Measurements from ENCODE around the gene LCORL.
"Not testable (repeated sequence)": the region's sequence is repeated elsewhere in the genome, so short reads cannot be mapped to it uniquely, and the experiment has no call there.

LCORL gene

DNA sequence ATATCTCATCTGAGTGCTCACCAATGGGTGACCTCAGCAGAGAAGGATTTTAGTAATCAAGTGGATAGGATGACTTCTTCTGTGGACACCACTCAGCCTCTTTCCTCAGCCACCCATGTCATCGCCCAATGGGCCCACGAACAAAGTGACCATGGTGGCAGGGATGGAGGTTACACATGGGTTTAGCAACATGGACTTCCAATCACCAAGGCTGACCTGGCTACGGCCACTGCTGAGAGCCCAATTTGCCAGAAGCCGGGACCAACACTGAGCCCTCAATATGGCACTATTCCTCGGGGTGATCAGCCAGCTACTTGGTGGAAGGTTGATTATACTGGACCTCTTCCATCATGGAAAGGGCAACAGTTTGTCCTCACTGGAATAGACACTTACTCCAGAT is 97.4 kb downstream of the LCORL start:
- no peak for DNase-seq

DNA sequence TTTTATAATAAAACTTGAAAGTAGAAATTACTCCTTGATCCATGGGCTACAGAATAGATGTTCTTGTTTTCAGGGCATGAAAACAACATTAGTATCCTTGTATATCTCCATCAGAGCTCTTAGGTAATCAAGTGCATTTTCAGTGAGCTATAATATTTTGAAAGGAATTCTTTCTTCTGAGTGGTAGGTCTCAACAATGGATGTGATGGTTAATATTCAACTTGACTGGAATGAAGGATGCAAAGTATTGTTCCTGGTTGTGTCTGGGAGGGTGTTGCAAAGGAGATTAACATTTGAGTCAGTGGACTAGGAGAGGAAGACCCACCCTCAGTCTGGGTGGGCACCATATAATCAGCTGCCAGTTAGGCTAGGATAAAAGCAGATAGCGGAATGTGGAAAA is 100.1 kb downstream of the LCORL start:
- no peak for DNase-seq

DNA sequence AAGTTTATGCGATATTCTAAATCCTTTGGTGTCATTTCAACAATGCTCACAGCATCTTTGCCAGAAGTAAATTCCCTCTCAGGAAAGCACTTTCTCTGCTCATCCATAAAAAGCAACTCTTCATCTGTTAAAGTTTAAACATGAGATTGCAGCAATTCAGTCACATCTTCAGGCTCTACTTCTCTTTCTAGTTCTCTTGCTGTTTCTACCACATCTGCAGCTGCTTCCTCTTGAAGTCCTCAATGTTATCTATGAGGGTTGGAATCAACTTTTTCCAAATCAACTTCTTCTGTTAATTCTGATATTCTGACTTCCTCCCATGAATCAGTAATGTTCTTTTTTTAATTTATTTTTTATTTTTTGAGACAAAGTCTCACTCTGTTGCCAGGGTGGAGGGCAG is 100.9 kb downstream of the LCORL start:
- DNase-seq: no peak

DNA sequence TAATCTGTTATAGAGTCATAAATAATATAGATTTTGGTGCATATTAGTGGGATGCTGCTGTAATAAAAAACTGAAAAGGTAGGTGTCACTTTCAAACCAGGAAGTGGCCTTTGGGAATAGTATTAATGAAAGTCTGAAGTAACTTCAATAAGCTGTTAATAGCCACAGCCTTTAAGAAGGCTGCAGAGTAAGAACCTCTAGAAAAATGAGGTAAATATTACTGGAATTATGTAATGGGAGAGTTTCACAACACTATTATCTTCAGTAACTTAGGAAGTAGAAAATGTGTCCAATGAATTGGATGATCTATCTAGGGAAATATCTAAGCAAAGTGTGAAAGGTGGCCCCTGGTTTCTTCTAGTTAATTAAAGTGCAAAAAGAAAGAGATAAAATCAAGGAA is 106.1 kb downstream of the LCORL start:
- DNase-seq: no peak

DNA sequence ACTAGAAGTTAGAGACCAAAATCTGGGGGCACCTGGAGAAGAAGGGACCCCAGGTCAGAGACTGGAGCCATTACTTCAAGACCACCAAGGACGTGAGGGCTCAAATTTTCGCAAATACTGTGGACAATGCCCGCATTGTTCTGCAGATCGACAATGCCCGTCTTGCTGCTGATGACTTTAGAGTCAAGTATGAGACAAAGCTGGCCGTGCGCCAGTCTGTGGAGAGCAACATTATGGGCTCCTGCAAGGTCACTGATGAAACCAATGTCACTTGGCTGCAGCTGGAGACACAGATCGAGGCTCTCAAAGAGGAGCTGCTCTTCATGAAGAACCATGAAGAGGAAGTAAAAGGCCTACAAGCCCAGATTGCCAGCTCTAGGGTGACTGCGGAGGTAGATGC is 109.5 kb downstream of the LCORL start:
- no peak for DNase-seq

DNA sequence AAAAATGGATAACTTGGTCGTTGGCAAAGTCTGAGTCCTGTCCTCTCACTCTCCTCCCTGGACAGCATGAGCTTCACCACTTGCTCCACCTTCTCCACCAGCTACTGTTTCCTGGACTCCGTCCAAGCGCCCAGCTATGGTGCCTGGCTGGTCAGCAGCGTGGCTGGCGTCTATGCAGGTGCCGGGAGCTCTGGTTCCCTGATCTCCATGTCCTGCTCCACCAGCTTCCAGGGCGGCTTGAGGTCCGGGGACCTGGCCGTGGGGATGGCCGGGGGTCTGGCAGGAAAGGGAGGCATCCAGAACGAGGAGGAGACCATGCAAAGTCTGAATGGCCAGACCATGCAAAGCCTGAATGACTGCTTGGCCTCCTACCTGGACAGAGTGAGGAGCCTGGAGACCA is 109.9 kb downstream of the LCORL start:
- no peak for DNase-seq

DNA sequence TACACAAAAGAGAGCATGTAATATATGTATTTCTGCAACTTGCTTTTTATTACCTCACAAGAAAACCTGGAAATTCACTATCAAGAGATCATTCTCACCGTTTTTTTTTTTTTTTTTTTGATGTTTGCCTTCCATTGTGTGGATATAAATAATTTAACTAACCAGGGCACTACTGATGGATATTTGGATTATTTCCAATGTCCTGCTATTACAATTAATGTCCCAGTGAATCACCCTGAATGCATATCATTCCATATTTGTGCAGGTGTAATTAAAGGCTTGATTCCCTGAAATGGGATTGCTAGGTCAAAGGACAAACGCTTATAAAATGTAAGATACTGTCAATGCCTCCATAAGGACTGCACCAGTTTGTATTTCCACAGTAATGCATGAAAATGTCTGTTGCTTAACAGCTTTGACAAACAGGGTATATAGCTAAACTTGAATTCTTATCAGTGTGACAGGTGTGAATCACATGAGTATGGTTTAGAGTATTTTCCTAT is 123.0 kb downstream of the LCORL start:
- DNase-seq: no peak

DNA sequence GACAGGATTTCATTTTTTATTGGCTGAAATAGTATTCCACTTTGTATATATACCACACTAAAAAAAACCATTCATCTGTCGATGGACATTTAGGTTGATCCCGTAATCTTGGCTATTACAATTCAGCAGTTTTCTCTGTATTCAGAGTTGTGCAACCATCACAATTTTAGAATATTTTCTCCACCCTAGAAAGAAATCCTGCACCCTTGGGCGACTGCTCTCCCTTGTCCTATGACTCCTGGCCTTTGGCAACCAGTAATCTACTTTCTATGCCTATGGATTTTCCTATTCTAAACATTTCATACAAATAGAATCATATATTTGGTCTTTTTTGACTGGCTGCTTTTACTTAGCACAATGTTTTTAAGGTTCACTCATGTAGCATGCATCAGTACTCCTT is 126.1 kb downstream of the LCORL start:
- no peak for DNase-seq

DNA sequence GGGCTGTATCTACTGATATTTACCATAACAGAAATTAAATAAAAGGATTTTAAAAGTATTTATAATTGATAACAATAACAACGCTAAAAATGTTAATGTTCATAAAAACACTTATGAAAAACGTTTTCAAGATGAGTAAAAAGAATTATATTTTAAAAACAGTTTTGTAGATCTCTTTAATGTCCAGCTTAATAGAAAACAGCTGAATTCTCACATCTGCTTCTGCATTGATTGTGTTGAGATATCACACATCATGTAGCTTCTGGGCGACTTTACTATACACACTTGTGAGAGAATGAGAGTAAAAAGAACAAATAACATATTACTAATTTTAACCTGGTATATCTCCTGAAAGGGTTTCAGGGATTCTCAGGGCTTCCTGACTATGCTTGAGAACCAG is 127.1 kb downstream of the LCORL start:
- DNase-seq: no peak

DNA sequence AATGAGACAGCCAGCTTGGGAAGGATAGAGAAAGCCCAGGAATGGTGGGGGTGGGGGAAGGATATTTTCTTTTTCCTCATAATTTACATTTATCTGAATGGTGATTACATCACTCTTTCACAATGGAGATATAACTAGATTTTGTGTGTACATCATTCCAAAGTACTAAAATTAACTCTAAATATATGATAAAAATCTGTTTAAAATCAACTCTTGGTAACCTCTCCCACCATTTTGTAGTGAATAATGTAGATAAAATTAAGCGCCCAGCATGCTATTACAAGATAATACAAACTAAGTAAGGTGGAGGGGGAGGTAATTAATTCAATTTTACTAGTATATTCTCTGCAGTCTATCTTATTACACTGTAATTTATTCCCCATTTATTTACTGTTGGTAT is 131.9 kb downstream of the LCORL start:
- DNase-seq: no peak

DNA sequence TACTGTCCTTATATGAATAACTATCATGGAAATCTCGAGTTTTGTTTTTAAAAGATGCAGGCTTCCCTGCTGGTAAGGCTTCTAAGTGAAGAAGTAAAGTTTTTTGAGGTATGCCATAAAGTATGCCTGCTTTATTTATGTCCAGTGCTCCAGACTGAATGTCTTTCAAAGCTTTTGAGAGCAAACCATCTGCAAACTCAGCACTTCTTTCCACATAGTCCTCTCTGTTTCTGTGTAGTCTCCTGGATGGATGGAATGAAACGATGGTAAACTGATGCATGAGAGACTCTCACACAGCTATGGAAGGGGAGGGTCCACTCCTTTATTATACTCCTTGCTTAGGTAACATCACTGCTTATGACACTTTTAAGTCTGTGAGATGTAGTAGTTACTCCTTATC is 137.0 kb downstream of the LCORL start:
- DNase-seq: no peak

DNA sequence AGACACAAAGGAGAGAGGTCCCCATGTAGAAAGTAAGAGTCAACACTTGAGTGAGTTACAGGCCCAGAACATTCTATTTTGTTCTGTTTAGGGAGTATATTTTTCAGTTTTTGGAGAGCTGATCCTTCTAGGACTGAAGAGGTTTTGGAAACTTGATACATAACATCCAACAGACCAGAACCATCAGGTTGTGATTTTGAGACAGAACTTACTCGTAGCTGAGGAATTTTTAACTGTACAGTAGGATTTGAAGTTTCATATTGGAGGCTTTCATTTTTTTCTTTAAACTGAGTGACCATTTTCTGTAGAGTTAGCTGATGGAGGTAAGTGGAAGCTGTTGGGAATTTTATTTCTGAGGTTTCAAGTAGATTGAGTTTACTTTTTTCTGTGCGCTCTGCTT is 137.5 kb downstream of the LCORL start:
- DNase-seq: peak; percentile 28

DNA sequence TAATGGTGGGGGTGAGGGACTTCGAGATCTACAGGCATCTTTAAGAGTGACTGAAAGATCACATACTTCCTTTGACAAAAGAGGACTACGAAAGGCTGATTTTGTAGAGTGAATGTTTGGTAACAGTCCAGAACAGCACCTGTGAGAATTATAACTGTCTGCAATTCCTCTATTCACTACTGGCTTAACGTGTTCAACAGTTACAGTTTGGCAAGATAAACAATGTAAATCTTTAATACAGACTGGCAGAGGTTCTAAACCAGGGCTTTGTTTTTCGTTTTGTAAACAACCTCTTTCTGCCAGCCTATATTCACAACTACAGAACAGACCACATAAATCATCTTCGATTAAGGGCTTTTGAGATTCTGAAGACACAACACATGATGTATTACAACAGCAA is 143.9 kb downstream of the LCORL start:
- DNase-seq: no peak

DNA sequence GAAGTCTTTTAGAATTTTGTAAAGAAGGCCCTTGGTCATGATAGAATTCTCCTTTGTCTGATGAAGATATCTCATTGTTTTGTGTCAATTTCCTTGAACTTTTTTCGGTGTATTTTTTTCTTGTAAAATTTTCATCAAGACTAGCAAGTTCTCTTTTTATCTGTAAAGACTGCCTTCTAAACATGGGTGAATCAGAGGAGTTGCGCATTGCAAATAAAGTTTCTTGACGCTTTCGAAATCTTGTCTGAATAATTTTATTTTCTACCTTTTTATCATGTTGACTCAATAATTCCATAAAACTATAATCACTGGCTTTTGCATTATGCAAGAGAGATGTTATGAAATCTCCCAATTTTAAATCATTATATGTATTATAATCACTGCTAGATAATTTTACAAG is 144.6 kb downstream of the LCORL start:
- no peak for DNase-seq

DNA sequence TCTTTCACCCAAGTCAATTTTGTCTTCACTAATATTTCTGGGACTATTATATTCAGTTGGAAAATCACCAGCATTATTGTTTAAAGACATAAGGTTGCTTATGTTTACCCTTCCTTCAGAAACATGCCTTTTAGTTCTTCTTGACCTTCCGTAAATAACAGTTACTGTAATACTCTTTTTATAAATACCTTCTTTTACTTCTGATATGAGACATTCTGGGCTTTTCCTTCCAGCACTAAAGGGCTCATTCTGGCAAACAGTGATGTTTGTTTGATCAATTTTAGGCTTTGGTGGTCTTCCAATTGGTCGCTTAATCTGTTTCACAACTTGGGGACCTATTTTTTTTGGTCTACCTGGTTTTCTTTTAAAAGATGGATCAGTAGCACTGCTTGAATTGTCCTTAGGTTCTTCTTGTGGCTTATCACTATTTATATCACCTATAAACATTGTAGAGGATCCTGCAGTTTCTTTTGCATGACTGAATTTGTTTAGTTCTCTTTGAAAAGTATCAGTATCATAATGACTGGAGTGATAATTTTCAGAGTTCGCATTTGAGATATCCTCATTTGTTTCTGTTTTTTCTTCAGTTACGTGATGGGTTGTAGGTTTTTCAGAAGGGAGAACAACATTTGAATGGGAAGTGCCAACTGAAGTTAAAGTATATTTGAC is 146.0 kb downstream of the LCORL start:
- DNase-seq: no peak

DNA sequence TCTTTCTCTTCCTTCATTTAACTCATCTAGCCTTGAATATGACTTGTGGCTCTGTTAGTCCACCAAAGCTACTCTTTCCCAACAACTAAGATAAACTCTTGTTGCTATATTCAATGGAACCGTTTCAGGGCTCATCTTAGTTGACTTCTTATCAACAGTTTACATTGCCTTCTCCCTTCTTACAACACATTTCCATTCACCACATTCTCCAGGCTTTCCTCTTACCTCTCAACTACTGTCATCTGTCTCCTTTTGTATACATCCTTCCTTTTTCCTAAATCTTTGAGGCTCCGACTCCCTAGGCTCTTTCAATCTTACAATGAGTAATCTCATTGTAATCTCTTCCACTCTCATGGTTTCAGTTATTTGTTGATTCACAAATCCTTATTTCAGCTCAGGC is 152.2 kb downstream of the LCORL start:
- DNase-seq: no peak

DNA sequence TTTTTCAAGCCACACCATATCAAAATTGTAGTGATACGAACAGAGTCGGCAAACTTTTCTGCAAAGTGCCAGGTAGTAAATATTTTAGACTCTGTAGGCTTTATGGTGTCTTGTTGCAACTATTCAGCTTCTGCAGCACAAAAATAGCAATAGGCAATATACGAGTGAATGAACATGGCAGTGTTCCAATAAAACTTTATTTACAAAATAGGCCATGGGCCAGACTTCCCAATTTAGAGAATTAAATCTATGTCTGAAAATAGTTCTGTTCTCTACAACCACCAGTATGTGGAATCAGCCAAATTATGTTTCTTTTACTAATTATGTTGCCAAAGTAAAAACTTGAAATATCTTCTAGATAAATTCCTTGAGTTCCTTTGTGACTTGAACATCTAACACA is 154.3 kb downstream of the LCORL start:
- DNase-seq: no peak

DNA sequence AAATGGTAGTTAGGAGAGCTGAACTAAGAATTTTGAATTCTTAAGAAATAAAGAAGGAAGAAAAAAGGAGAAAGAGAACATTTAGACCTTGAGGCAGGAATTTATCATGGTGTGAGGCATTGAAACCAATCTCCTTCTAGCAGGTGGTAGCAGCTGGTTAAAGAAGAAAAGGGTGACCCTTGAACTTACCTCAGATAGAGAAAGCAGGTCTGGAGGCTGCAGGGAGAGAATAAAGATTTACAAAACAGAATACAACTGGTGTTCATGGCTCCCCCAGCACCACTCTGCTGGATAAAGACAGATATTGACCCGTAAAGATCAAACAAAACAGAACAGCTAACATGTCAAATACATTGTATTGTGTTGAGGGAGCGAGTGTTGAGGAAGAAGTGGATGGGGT is 154.7 kb downstream of the LCORL start:
- DNase-seq: no peak

DNA sequence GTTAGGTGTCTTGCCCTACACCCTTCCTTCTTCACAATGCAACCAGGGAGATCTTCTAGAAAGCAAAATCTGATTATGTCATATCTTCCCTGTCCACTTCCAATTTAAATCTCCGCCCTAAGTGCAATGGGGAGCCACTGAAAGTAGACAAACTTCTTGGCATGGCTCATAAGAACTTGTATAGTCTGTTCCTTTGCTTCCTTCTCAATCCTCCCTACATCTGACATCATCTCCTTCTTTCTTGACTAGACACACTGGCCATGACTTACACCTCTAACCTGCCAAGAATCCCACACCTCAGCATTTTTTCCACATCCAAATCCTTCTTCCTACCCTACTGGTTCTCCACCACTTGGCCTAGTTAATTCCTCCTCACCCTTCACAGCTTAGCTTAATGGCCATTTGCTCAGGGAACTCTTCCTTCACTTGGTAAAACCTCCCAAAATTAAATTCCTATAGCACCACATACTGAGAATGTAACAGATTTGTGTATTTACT is 155.6 kb downstream of the LCORL start:
- no peak for DNase-seq

DNA sequence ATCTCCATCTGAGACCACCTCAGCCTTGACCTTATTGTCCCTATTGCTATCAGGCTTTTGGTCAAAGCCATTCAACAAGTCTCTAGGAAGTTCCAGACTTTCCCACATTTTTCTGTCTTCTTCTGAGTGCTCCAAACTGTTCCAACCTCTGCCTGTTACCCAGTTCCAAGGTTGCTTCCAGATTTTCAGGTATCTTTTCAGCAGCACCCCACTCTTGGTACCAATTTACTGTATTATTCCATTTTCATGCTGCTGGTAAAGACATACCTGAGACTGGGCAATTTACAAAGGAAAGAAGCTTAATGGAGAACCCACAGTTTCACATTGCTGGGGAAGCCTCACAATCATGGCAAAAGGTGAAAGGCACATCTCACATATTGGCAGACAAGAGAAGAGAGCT is 159.6 kb downstream of the LCORL start:
- not testable (repeated sequence) for DNase-seq

DNA sequence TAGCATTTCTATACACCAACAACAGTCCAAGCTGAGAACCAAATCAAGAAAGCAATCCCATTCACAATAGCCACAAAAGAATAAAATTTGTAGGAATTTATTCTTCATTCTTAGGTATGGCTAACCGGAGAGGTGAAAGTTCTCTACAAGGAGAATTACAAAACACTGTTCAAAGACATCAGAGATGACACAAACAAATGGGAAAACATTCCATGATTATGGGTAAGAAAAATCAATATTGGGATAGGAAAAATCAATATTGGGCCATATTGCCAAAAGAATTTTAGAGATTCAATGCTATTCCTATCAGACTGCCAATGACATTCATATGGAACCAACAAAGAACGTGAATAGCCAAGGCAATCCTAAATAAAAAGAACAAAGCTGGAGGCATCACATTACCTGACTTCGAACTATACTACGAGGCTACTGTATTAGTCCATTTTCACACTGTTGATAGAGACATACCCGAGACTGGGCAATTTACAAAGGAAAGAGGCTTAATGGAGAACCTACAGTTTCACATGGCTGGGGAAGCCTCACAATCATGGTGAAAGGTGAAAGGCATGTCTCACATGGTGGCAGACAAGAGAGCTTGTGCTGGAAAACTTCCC is 161.7 kb downstream of the LCORL start:
- no peak for DNase-seq

DNA sequence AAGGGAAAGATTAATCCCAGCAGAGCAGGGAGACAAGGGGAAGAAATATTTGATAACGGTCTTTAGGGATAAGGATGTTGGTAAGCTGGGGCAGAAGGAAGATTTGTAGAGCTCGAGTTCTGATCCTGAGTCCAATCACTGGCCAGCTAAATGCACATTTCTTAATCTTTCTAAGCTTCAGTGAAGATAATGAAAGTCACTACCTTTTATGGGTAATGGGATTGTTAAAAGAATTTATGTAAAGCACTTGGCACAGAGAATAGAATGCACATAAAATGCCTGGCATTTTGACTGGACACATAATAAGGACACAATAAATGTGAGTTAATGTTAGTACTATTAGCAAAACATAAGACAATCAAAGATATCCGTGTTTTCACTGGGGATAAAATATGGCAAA is 167.5 kb downstream of the LCORL start:
- DNase-seq: peak; percentile 9

DNA sequence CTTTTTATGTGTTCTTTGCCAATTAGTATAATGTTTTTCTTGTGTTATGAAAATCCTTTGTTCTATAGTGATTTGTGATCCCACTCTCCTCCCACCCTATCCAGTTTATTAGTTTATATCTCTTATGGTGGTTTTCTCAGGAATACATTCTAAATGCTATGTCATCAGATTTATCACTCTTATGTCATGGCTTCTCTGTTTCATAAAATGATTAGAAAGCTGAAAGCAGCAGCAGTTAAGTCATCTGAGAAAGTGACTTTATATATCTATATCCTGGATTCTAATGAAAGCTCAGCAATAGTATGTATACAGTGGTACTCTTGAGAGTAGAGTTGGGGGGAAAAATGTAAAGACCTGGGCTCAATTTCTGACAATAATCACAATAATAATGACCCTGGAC is 169.6 kb downstream of the LCORL start:
- no peak for DNase-seq

DNA sequence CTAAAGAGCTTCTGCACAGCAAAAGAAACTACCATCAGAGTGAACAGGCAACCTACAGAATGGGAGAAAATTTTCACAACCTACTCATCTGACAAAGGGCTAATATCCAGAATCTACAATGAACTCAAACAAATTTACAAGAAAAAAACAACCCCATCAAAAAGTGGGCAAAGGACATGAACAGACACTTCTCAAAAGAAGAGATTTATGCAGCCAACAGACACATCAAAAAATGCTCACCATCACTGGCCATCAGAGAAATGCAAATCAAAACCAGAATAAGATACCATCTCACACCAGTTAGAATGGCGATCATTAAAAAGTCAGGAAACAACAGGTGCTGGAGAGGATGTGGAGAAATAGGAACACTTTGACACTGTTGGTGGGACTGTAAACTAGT is 171.3 kb downstream of the LCORL start:
- not testable (repeated sequence) for DNase-seq

DNA sequence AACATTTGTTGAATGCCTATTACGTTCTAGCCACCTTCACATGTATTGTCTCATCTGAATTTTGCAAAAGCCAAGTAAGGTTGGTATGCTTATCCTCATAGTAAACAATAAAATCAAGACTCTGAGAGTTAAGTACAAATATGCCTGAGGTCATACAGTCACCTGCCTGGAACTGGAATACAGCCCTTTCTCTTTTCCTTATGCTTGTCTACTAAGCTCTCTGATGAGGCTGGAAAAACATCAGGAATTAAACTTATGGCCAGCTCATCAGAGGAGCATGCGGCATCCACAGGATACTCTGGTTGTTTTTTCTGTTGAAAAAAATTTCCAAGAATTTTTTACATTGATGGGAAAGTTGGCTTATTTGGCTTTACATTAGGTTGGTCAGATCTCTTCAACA is 175.3 kb downstream of the LCORL start:
- DNase-seq: peak; percentile 33

Data from fibroblast of skin of right quadriceps (primary cell).